ENCODE results near the gene C1QA. TPM values are rescaled to one million over a fixed set of nuclear protein-coding genes. Genes with fewer than 3 reads are reported as not detected.
"Not testable (repeated sequence)": the region's sequence is repeated elsewhere in the genome, so short reads cannot be mapped to it uniquely, and the experiment has no call there.

C1QA gene
- total and polyA plus RNA-seq, 3 donors from 2014 or later, result 8.7 to 142 (median 29.8) TPM

GRCh38 chr1:22661880-22662279, 25.5 kb downstream of the C1QA start:
- H3K27ac ChIP-seq, result no peak overlapping the region
- H3K9me3 ChIP-seq, result no peaks in the 10 kb centered on the region
- no peak for TF ChIP-seq POLR2A (IDR thresholded peaks at IDR 0.05)
- TF ChIP-seq, protein P1, sequence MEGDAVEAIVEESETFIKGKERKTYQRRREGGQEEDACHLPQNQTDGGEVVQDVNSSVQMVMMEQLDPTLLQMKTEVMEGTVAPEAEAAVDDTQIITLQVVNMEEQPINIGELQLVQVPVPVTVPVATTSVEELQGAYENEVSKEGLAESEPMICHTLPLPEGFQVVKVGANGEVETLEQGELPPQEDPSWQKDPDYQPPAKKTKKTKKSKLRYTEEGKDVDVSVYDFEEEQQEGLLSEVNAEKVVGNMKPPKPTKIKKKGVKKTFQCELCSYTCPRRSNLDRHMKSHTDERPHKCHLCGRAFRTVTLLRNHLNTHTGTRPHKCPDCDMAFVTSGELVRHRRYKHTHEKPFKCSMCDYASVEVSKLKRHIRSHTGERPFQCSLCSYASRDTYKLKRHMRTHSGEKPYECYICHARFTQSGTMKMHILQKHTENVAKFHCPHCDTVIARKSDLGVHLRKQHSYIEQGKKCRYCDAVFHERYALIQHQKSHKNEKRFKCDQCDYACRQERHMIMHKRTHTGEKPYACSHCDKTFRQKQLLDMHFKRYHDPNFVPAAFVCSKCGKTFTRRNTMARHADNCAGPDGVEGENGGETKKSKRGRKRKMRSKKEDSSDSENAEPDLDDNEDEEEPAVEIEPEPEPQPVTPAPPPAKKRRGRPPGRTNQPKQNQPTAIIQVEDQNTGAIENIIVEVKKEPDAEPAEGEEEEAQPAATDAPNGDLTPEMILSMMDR (IDR thresholded peaks at IDR 0.05), result no peak
- intact Hi-C loops (cut with DNase I; ENCODE audit: low total_unique reads), result no loop called here
- H3K36me3 ChIP-seq (ENCODE audit: low read depth, missing control alignments), result no peaks in the 10 kb centered on the region
- H3K27me3 ChIP-seq, result no peaks in the 10 kb centered on the region
- no peak for DNase-seq
- H3K4me1 ChIP-seq, result no peaks in the 10 kb centered on the region
- 78 to 96% methylated on average over 2 of the region's 2 CpGs for WGBS, 2 donors
- no peak overlapping the region for H3K4me3 ChIP-seq

GRCh38 chr1:22662318-22662717, 25.9 kb downstream of the C1QA start:
- TF ChIP-seq POLR2A (IDR thresholded peaks at IDR 0.05), result no peak
- TF ChIP-seq, protein P1 (IDR thresholded peaks at IDR 0.05), result no peak
- H3K27ac ChIP-seq, result no peak overlapping the region

DNA sequence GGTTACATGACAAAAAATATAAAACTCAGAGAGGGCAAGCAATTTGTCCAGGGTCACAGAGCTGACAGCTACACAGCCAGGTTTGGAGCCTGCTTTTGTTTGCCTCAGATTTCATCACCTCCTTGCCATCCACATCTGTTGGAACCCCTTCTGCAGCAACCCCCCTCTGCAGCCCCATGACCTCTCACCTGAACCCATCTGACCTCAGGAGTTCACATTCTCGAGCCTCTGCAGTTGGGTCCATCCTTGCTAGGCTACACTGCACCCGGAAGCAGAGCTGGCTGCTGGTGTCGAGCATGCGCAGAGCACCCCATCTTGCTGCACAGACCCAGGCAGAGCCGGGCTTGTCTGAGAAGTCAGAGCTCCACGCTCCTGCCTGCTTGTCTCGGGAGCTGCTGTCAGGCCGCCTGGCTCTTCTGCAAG, 26.6 kb downstream of the C1QA start:
- no peak for DNase-seq
- TF ChIP-seq, protein P1 (IDR thresholded peaks at IDR 0.05), result no peak
- no peak for TF ChIP-seq POLR2A (IDR thresholded peaks at IDR 0.05)
- Histone ChIP-seq H3K4me3 (no peak overlapping the region), H3K4me1 (no peaks in the 10 kb centered on the region), H3K27me3 (no peaks in the 10 kb centered on the region), H3K9me3 (no peaks in the 10 kb centered on the region), H3K27ac (no peak overlapping the region), H3K36me3 (ENCODE audit: low read depth, missing control alignments) (no peaks in the 10 kb centered on the region)
- intact Hi-C loops (cut with DNase I; ENCODE audit: low total_unique reads), result no loop called here
- WGBS, 2 donors, result 71 to 89% methylated on average over 7 to 8 of the region's 8 CpGs

More at GRCh38 chr1:22662318-22662717, 25.9 kb downstream of the C1QA start:
- no peak overlapping the region for H3K4me3 ChIP-seq
- no peaks in the 10 kb centered on the region for H3K4me1 ChIP-seq
- WGBS, 2 donors, result 77 to 93% methylated on average over 4 to 5 of the region's 5 CpGs
- DNase-seq, result peak; percentile 50
- intact Hi-C loops (cut with DNase I; ENCODE audit: low total_unique reads), result no loop called here
- no peaks in the 10 kb centered on the region for H3K9me3 ChIP-seq
- H3K36me3 ChIP-seq (ENCODE audit: low read depth, missing control alignments), result no peaks in the 10 kb centered on the region
- no peaks in the 10 kb centered on the region for H3K27me3 ChIP-seq

DNA sequence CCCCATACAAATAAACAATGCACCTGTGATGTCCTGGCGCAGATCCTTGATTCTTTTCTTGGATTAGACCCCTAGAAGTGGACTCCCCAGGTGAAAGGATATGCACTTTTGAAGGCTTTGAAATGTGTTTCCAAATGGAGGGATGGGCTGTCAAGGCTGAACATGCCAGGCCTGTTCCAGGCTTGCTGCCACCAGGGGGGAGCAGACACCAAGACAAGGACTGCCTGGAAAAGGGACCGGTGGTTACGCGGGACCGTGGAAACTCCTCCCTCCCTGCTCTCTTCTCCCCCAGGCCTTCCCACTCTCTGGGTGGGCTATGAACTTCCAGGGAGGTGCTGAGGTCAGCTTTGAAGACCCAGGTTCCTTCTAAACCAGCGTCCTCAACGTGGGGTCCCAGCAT, 29.3 kb downstream of the C1QA start:
- 34 to 42% methylated on average over 7 of the region's 7 CpGs for WGBS, 2 donors
- no peak for TF ChIP-seq POLR2A (IDR thresholded peaks at IDR 0.05)
- TF ChIP-seq, protein P1 (IDR thresholded peaks at IDR 0.05), result peak in 2 of 3 experiments; percentile 42 to 56
- intact Hi-C loops (cut with DNase I; ENCODE audit: low total_unique reads), result no loop called here
- no peaks in the 10 kb centered on the region for H3K36me3 ChIP-seq (ENCODE audit: low read depth, missing control alignments)
- H3K9me3 ChIP-seq, result no peaks in the 10 kb centered on the region
- no peaks in the 10 kb centered on the region for H3K27me3 ChIP-seq
- H3K4me1 ChIP-seq, result no peaks in the 10 kb centered on the region
- DNase-seq, result peak; percentile 63
- H3K4me3 ChIP-seq, result no peak overlapping the region
- H3K27ac ChIP-seq, result no peak overlapping the region

GRCh38 chr1:22666412-22666811, 30.0 kb downstream of the C1QA start:
- intact Hi-C loops (cut with DNase I; ENCODE audit: low total_unique reads), result no loop called here
- H3K27ac ChIP-seq, result no peak overlapping the region
- no peak overlapping the region for H3K4me3 ChIP-seq
- TF ChIP-seq POLR2A (IDR thresholded peaks at IDR 0.05), result no peak
- TF ChIP-seq, protein P1 (IDR thresholded peaks at IDR 0.05), result no peak
- H3K4me1 ChIP-seq, result no peaks in the 10 kb centered on the region
- H3K27me3 ChIP-seq, result no peaks in the 10 kb centered on the region
- WGBS, 2 donors, result 40 to 56% methylated on average over 2 of the region's 2 CpGs
- no peak for DNase-seq
- H3K36me3 ChIP-seq (ENCODE audit: low read depth, missing control alignments), result no peaks in the 10 kb centered on the region
- no peaks in the 10 kb centered on the region for H3K9me3 ChIP-seq

DNA sequence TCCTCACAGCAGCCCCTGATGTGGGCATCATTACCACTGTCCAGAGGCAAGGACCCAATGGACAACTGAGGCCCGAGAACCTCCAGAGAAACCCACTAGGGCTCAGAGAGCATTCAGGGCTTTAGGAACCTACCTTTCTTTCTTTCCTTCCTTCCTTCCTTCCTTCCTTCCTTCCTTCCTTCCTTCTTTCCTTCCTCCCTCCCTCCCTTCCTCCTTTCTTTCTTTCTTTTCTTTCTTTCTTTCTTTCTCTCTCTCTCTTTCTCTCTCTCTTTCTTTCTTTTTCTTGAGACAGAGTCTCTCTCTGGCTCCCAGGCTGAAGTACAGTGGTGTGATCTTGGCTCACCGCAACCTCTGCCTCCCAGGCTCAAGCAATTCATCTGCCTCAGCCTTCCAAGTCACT, 32.4 kb downstream of the C1QA start:
- 92 to 96% methylated on average over 2 of the region's 2 CpGs for WGBS, 2 donors
- intact Hi-C loops (cut with DNase I; ENCODE audit: low total_unique reads); H3K4me3 ChIP-seq; H3K36me3 ChIP-seq (ENCODE audit: low read depth, missing control alignments); H3K4me1 ChIP-seq; H3K27ac ChIP-seq; H3K9me3 ChIP-seq; DNase-seq; H3K27me3 ChIP-seq: not testable (repeated sequence)
